NCI-H2227 (cell line): ENCODE measurements around the gene ARHGEF4.

Source experiments
- DNase-seq: peaks from one replicate; lab custom pipeline; 2025; ENCODE audit not compliant: unreplicated experiment; lab: John Stamatoyannopoulos, UW

ARHGEF4 gene

GRCh38 chr2:130836501-130837174, at the start of gene ARHGEF4:
Gene ARHGEF4, plus strand, starts transcription at chr2:130836914. Its CDS starts 40 bp downstream, at chr2:130836954.
- peak; percentile 74 for DNase-seq

- DNase-seq, result no peak
Observed at GRCh38 chr2:130787841-130788240, 48.9 kb upstream of the ARHGEF4 start.

GRCh38 chr2:130790312-130790711, 46.4 kb upstream of the ARHGEF4 start:
- no peak for DNase-seq

- no peak for DNase-seq
Observed at GRCh38 chr2:130790804-130791616, 45.7 kb upstream of the ARHGEF4 start.

- DNase-seq, result no peak
Observed at GRCh38 chr2:130791617-130791939, 45.1 kb upstream of the ARHGEF4 start.

GRCh38 chr2:130795431-130795830, 41.3 kb upstream of the ARHGEF4 start:
- DNase-seq, result no peak

GRCh38 chr2:130796290-130796689, 40.4 kb upstream of the ARHGEF4 start:
- DNase-seq, result no peak

- DNase-seq, result peak; percentile 98
Observed at GRCh38 chr2:130797493-130798435, 39.0 kb upstream of the ARHGEF4 start.

- peak; percentile 91 for DNase-seq
Observed at GRCh38 chr2:130798472-130799218, 38.1 kb upstream of the ARHGEF4 start.

- no peak for DNase-seq
Observed at GRCh38 chr2:130799295-130799694, 37.4 kb upstream of the ARHGEF4 start.

- no peak for DNase-seq
Observed at GRCh38 chr2:130805613-130806012, 31.1 kb upstream of the ARHGEF4 start.

- DNase-seq, result no peak
Observed at GRCh38 chr2:130806370-130806769, 30.3 kb upstream of the ARHGEF4 start.

GRCh38 chr2:130807659-130808385, 28.9 kb upstream of the ARHGEF4 start:
- DNase-seq, result no peak

- no peak for DNase-seq
Observed at GRCh38 chr2:130808482-130809268, 28.0 kb upstream of the ARHGEF4 start.

GRCh38 chr2:130810490-130810889, 26.2 kb upstream of the ARHGEF4 start:
- no peak for DNase-seq

- no peak for DNase-seq
Observed at GRCh38 chr2:130813722-130814121, 23.0 kb upstream of the ARHGEF4 start.

- DNase-seq, result no peak
Observed at GRCh38 chr2:130814931-130815680, 21.6 kb upstream of the ARHGEF4 start.

- DNase-seq, result no peak
Observed at GRCh38 chr2:130818809-130819208, 17.9 kb upstream of the ARHGEF4 start.

- no peak for DNase-seq
Observed at GRCh38 chr2:130819226-130819607, 17.5 kb upstream of the ARHGEF4 start.
